Spleen (tissue), 7 donors: Measurements from ENCODE around the gene DUSP3.

Source experiments
- POLR2A ChIP-seq, 3 donors: fragments of 450-650 bp; IDR thresholded peaks; one replicate each; pipeline ENCODE4 v1.5.1; 2017; ENCODE audit warnings: antibody characterized with exemption in 3 of 3, mild to moderate bottlenecking in 1 of 3
- TF ChIP-seq, protein P1 (sequence below), 11 experiments: fragments of 200-600 bp in 7 of 11; fragments of 450-650 bp in 4 of 11; sonication (generic) in 4 of 11; IDR thresholded peaks in 8 of 11; conservative IDR thresholded peaks in 3 of 11; 1 replicate in 7 of 11; 2 replicates in 4 of 11; pipeline versions ENCODE4 v1.4.0 to v1.8.0; 2016 to 2021; ENCODE audit warnings: antibody characterized with exemption in 11 of 11, inconsistent platforms in 4 of 11, mild to moderate bottlenecking in 1 of 11
- donor health status: DM: no; HTN: no; CAD: no; lungs with moderate emphysema.
- donor health status: DM: no; HTN: no; CAD: no.
- donor health status: DM: no; HTN: no; CAD: no.

- TF ChIP-seq, protein P1, sequence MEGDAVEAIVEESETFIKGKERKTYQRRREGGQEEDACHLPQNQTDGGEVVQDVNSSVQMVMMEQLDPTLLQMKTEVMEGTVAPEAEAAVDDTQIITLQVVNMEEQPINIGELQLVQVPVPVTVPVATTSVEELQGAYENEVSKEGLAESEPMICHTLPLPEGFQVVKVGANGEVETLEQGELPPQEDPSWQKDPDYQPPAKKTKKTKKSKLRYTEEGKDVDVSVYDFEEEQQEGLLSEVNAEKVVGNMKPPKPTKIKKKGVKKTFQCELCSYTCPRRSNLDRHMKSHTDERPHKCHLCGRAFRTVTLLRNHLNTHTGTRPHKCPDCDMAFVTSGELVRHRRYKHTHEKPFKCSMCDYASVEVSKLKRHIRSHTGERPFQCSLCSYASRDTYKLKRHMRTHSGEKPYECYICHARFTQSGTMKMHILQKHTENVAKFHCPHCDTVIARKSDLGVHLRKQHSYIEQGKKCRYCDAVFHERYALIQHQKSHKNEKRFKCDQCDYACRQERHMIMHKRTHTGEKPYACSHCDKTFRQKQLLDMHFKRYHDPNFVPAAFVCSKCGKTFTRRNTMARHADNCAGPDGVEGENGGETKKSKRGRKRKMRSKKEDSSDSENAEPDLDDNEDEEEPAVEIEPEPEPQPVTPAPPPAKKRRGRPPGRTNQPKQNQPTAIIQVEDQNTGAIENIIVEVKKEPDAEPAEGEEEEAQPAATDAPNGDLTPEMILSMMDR (IDR thresholded peaks at IDR 0.05 in 8 of 11, conservative IDR thresholded peaks at IDR 0.05 in 3 of 11), result no peak
- TF ChIP-seq POLR2A (IDR thresholded peaks at IDR 0.05), result no peak
Observed at GRCh38 chr17:43721537-43722268, 57.1 kb downstream of the DUSP3 start.
